A549 (cell line): ENCODE measurements around the gene KCNE4. TPM values are rescaled to one million over a fixed set of nuclear protein-coding genes. Genes with fewer than 3 reads are reported as not detected.

Source experiments
- ATAC-seq, 2 experiments: fragments of 200-7000 bp in 1 of 2; fragments of >200 bp in 1 of 2; cut with Nextera tagmentation in 1 of 2; cut with Tn5 transposase in 1 of 2; 3 replicates each; pipeline versions ENCODE4 v1.8.0 to v1.9.1; 2018 to 2020; ENCODE audit warnings: mild to moderate bottlenecking in 1 of 2, moderate library complexity in 1 of 2
- CTCF ChIA-PET: fragments of 300-600 bp; sonication (Branson Sonifier 250); formaldehyde crosslinking; extraction: SDS; loops from one replicate; lab custom pipeline; 2021; ENCODE audit warnings: antibody characterized with exemption, inconsistent platforms; lab: Yijun Ruan, JAX
- POLR2A ChIA-PET: fragments of 350-600 bp; formaldehyde crosslinking; extraction: SDS; loops from one replicate; lab custom pipeline; 2021; ENCODE audit warnings: antibody characterized with exemption, inconsistent platforms; lab: Yijun Ruan, JAX
- DNase-seq, 2 experiments: peaks; one replicate each; pipeline versions ENCODE4 v3.0.0 to v3.0.0-alpha.2; 2011 to 2016; ENCODE audit warnings: low read depth in 1 of 2, low spot score in 1 of 2
- FAIRE-seq: peaks from 2 replicates; lab custom pipeline; 2011; peaks lifted over from hg19 to GRCh38; lab: Jason Lieb, UNC
- H3K27ac ChIP-seq, 2 experiments: fragments of >200 bp; sonication (Bioruptor Twin); formaldehyde crosslinking; 3 replicates each; pipeline ENCODE4 v1.5.1; 2016 to 2017
- H3K4me1 ChIP-seq: fragments of >200 bp; sonication (Bioruptor Twin); formaldehyde crosslinking; 3 replicates; pipeline ENCODE4 v1.6.1; 2016
- H3K4me2 ChIP-seq: fragments of >200 bp; sonication (Bioruptor Twin); formaldehyde crosslinking; 3 replicates; pipeline ENCODE4 v1.6.1; 2016
- H3K4me3 ChIP-seq: fragments of >200 bp; sonication (Bioruptor Twin); formaldehyde crosslinking; 3 replicates; pipeline ENCODE4 v1.5.1; 2016
- H3K9me3 ChIP-seq: fragments of >200 bp; sonication (Bioruptor Twin); formaldehyde crosslinking; 3 replicates; pipeline ENCODE4 v1.6.1; 2016
- ATOH8 ChIP-seq: fragments of 250-450 bp; sonication (Bioruptor Pico); IDR thresholded peaks from 2 replicates; pipeline ENCODE4 v1.5.0; 2020; ENCODE audit warnings: low read depth, mild to moderate bottlenecking, moderate library complexity
- BCL3 ChIP-seq: fragments of >200 bp; sonication (Bioruptor Twin); formaldehyde crosslinking; IDR thresholded peaks from 3 replicates; pipeline ENCODE4 v1.6.1; 2016
- CHD2 ChIP-seq: fragments of 150-350 bp; IDR thresholded peaks from 2 replicates; pipeline ENCODE4 v1.6.1; 2014; ENCODE audit warnings: low read length; ENCODE audit not compliant: partially characterized antibody
- EP300 ChIP-seq, 2 experiments: fragments of >200 bp; sonication (Bioruptor Twin); formaldehyde crosslinking; IDR thresholded peaks; 2 replicates in 1 of 2; 3 replicates in 1 of 2; pipeline ENCODE4 v1.6.1; 2016 to 2017
- ESRRA ChIP-seq: fragments of 150-350 bp; IDR thresholded peaks from 2 replicates; pipeline ENCODE4 v1.6.1; 2014; ENCODE audit warnings: mild to moderate bottlenecking, low read length, borderline replicate concordance
- FOSB ChIP-seq: fragments of 250-450 bp; sonication (Bioruptor Pico); IDR thresholded peaks from 2 replicates; pipeline ENCODE4 v1.5.0; 2020; ENCODE audit warnings: mild to moderate bottlenecking, moderate library complexity
- FOSL2 ChIP-seq, 2 experiments: fragments of 450-650 bp in 1 of 2; fragments of >200 bp in 1 of 2; sonication (Bioruptor Twin) in 1 of 2; formaldehyde crosslinking; IDR thresholded peaks; 2 replicates each; pipeline versions ENCODE4 v1.5.0 to v1.6.1; 2016 to 2020; ENCODE audit warnings: mild to moderate bottlenecking in 1 of 2, moderate library complexity in 1 of 2
- FOXS1 ChIP-seq: fragments of 250-450 bp; sonication (Bioruptor Pico); IDR thresholded peaks from 2 replicates; pipeline ENCODE4 v1.5.0; 2020; ENCODE audit warnings: mild to moderate bottlenecking, moderate library complexity
- GATA3 ChIP-seq: IDR thresholded peaks from 2 replicates; pipeline ENCODE4 v1.6.1; 2012; ENCODE audit warnings: borderline replicate concordance
- HEYL ChIP-seq: fragments of 250-450 bp; sonication (Bioruptor Pico); IDR thresholded peaks from 2 replicates; pipeline ENCODE4 v1.8.0; 2021; ENCODE audit warnings: mild to moderate bottlenecking, moderate library complexity
- KDM1A ChIP-seq: fragments of 200-600 bp; sonication (generic); IDR thresholded peaks from 2 replicates; pipeline ENCODE4 v1.6.1; 2016; ENCODE audit warnings: low read depth, mild to moderate bottlenecking
- NFE2L2 ChIP-seq: fragments of 150-350 bp; conservative IDR thresholded peaks from 2 replicates; pipeline ENCODE4 v1.6.1; 2014; ENCODE audit warnings: low read length
- POLR2AphosphoS2 ChIP-seq: conservative IDR thresholded peaks from 2 replicates; pipeline ENCODE4 v1.6.1; 2012; ENCODE audit warnings: low read length, improper control_type of control experiment, inconsistent platforms
- RAD21 ChIP-seq, 2 experiments: fragments of >200 bp in 1 of 2; sonication (Bioruptor Twin) in 1 of 2; formaldehyde crosslinking in 1 of 2; IDR thresholded peaks in 1 of 2; conservative IDR thresholded peaks in 1 of 2; 2 replicates in 1 of 2; 3 replicates in 1 of 2; pipeline ENCODE4 v1.6.1; 2012 to 2018; ENCODE audit warnings: inconsistent platforms in 1 of 2
- RFX5 ChIP-seq: fragments of 450-650 bp; IDR thresholded peaks from 2 replicates; pipeline ENCODE4 v1.7.1; 2014; ENCODE audit warnings: antibody characterized with exemption, mild to moderate bottlenecking, moderate library complexity
- RNF2 ChIP-seq: fragments of 200-600 bp; sonication (generic); IDR thresholded peaks from 2 replicates; pipeline ENCODE4 v1.6.1; 2016; ENCODE audit warnings: low read depth, mild to moderate bottlenecking, antibody characterized with exemption, moderate library complexity, borderline replicate concordance
- SMC3 ChIP-seq: fragments of >200 bp; sonication (Bioruptor Twin); formaldehyde crosslinking; IDR thresholded peaks from 3 replicates; pipeline ENCODE4 v1.6.1; 2018; ENCODE audit warnings: inconsistent platforms
- USF2 ChIP-seq: fragments of 450-650 bp; IDR thresholded peaks from 2 replicates; pipeline ENCODE4 v1.6.1; 2014; ENCODE audit warnings: antibody characterized with exemption
- ZFP36 ChIP-seq: fragments of 450-650 bp; IDR thresholded peaks from 2 replicates; pipeline ENCODE4 v1.6.1; 2014; ENCODE audit warnings: borderline replicate concordance; ENCODE audit not compliant: partially characterized antibody
- WGBS: methylation state at CpG from one replicate; pipeline ENCODE4 v1.1.6; 2017; ENCODE audit errors: missing lambda C conversion rate; 5-methylcytosine and 5-hydroxymethylcytosine counted together
- polyA minus RNA-seq: library from RNA; depleted of rRNA, polyadenylated mRNA; stranded (reverse); fragments of >200 nt; gene quantifications from 2 replicates; pipeline ENCODE4 v1.2.3, GENCODE V29; 2011; rRNA and poly(A)+ RNA removed
- polyA plus RNA-seq, 4 experiments: library from polyadenylated mRNA; depleted of rRNA in 3 of 4; stranded (reverse); fragments of >200 nt; fragmentation: RNase III in 1 of 4; extraction: RNeasy Plus Mini Kit Qiagen cat#74134 plus additional on column Dnase treatment in 1 of 4; gene quantifications; 2 replicates in 3 of 4; 3 replicates in 1 of 4; pipeline ENCODE4 v1.2.3, GENCODE V29; 2011 to 2017

KCNE4 gene
- polyA plus RNA-seq (2011; rRNA removed) (3.6 and 4.1 TPM in 2 replicates), polyA plus RNA-seq (2017; fragmentation: RNase III; extraction: RNeasy Plus Mini Kit Qiagen cat#74134 plus additional on column Dnase treatment) (0.68 to 2.3 TPM (median 1.4 TPM) in 3 replicates), polyA minus RNA-seq (1.8 and 2.2 TPM in 2 replicates)
- 0.59 and 0.63 TPM in 2 replicates for polyA plus RNA-seq (2012; cell fraction: cytosol; rRNA removed)
- 0.64 and 0.94 TPM in 2 replicates for polyA plus RNA-seq (2012; cell fraction: nucleus; rRNA removed)

GRCh38 chr2:223051693-223052289 lies at the start of gene KCNE4:
KCNE4 (plus strand) TSS chr2:223052190; CDS start chr2:223052831, 641 bp downstream.
- Histone ChIP-seq H3K27ac (peak within 1 kb of the TSS; percentile 62 to 82), H3K9me3 (no peaks in the 10 kb centered on the region), H3K4me2 (peak within 1 kb of the TSS; percentile 92), H3K4me1 (peaks cover 30% of the 10 kb centered on the region), H3K4me3 (peak within 1 kb of the TSS; percentile 43)
- 49% methylated on average over 19 of the region's 19 CpGs for WGBS
- ATAC-seq = peak in 1 of 2 experiments; percentile 53; a peak in 3 of 6 replicates
- POLR2A ChIA-PET = interaction anchor here (0.6 to 1.2 kb wide), 2 partner anchors 9 to 66 kb away, joined by 3 to 10 read pairs; no protein-coding TSS in a partner anchor
- FAIRE-seq = no peak
- TF ChIP-seq ESRRA (no peak), ZFP36 (no peak), USF2 (peak; percentile 37; the same call in 1 of the 2 replicates)
- CTCF ChIA-PET = interaction anchor here (0.6 to 3.6 kb wide), 6 partner anchors 10 to 935 kb away, joined by 3 to 14 read pairs (median 4); no protein-coding TSS in a partner anchor
- no peak for DNase-seq

GRCh38 chr2:223003191-223003590 lies 48.8 kb upstream of the KCNE4 start:
- no peak overlapping the region for H3K4me3 ChIP-seq
- ATAC-seq (no peak), FAIRE-seq (no peak), DNase-seq (no peak)
- TF ChIP-seq FOSB (CRISPR knock-in tag) = no peak
- TF ChIP-seq CHD2 = no peak
- TF ChIP-seq KDM1A = no peak
- TF ChIP-seq RNF2 = no peak
- no peak for TF ChIP-seq GATA3
- no peak for TF ChIP-seq RFX5
- TF ChIP-seq FOXS1 (CRISPR knock-in tag) = no peak
- no peak for TF ChIP-seq HEYL
- no peak for TF ChIP-seq EP300 (IDR thresholded peaks at IDR 0.05)
- TF ChIP-seq BCL3 = no peak
- no peak for TF ChIP-seq RAD21 (conservative IDR thresholded peaks at IDR 0.05 in 1 of 2, IDR thresholded peaks at IDR 0.05 in 1 of 2)
- TF ChIP-seq ZFP36 = no peak
- no peak for TF ChIP-seq POLR2AphosphoS2
- no peak for TF ChIP-seq NFE2L2
- CTCF ChIA-PET = no interaction called here
- H3K27ac ChIP-seq = no peak overlapping the region
- POLR2A ChIA-PET = no interaction called here
- WGBS = 89% methylated on average over 3 of the region's 3 CpGs
- H3K4me2 ChIP-seq = no peak overlapping the region
- no peaks in the 10 kb centered on the region for H3K4me1 ChIP-seq
- no peaks in the 10 kb centered on the region for H3K9me3 ChIP-seq

GRCh38 chr2:223005496-223005895 lies 46.5 kb upstream of the KCNE4 start:
- 71% methylated on average over 1 of the region's 1 CpG for WGBS
- no peak overlapping the region for H3K4me2 ChIP-seq
- TF ChIP-seq GATA3 (no peak), FOXS1 (CRISPR knock-in tag) (no peak), ATOH8 (no peak), FOSL2 (IDR thresholded peaks at IDR 0.05) (no peak), FOSL2 (CRISPR knock-in tag; IDR thresholded peaks at IDR 0.05) (no peak), SMC3 (no peak), NFE2L2 (no peak)
- H3K4me1 ChIP-seq = no peaks in the 10 kb centered on the region
- POLR2A ChIA-PET = no interaction called here
- FAIRE-seq (no peak), ATAC-seq (no peak), DNase-seq (no peak)
- H3K27ac ChIP-seq = no peak overlapping the region
- no peak overlapping the region for H3K4me3 ChIP-seq
- CTCF ChIA-PET = interaction anchor here (1.5 kb wide), 1 partner anchor 20 kb away, joined by 5 read pairs; no protein-coding TSS in a partner anchor
- H3K9me3 ChIP-seq = no peaks in the 10 kb centered on the region
